Upper lobe of left lung (tissue), 6 donors: ENCODE results near the gene WFIKKN1. TPM values are rescaled to one million over a fixed set of nuclear protein-coding genes. Genes with fewer than 3 reads are reported as not detected.
A peak's percentile ranks its signal among the peaks of the same experiment; 100 is the strongest.

ENCODE experiments used
- ATAC-seq, 2 donors: fragments of 200-7000 bp; cut with Tn5 transposase; one replicate each; pipeline ENCODE4 v1.9.1; 2022; ENCODE audit warnings: mild to moderate bottlenecking in 2 of 2, moderate library complexity in 2 of 2; ENCODE audit not compliant: low FRiP score in 2 of 2
- DNase-seq, 2 donors: peaks; one replicate each; pipeline ENCODE4 v3.0.0-alpha.2; 2019 to 2020
- H3K27ac ChIP-seq, 4 donors: fragments of 200-600 bp; sonication (generic); one replicate each; pipeline ENCODE4 v1.5.1; 2016 to 2019
- H3K27me3 ChIP-seq, 4 donors: fragments of 200-600 bp; sonication (generic); one replicate each; pipeline ENCODE4 v1.5.1; 2017 to 2019
- H3K36me3 ChIP-seq, 4 donors: fragments of 200-600 bp; sonication (generic); one replicate each; pipeline ENCODE4 v1.5.1; 2016 to 2019
- H3K4me1 ChIP-seq, 4 donors: fragments of 200-600 bp; sonication (generic); one replicate each; pipeline ENCODE4 v1.5.1; 2018 to 2019
- H3K4me3 ChIP-seq, 4 donors: fragments of 200-600 bp; sonication (generic); one replicate each; pipeline ENCODE4 v1.5.1; 2017 to 2019; ENCODE audit warnings: mild to moderate bottlenecking in 2 of 4, moderate library complexity in 1 of 4
- H3K9me3 ChIP-seq, 4 donors: fragments of 200-600 bp; sonication (generic); one replicate each; pipeline ENCODE4 v1.5.1; 2018 to 2019
- CTCF ChIP-seq, 6 experiments: fragments of 450-650 bp in 4 of 6; fragments of 200-600 bp in 2 of 6; sonication (generic) in 2 of 6; IDR thresholded peaks; one replicate each; pipeline ENCODE4 v1.5.1; 2016 to 2019; ENCODE audit warnings: antibody characterized with exemption in 6 of 6
- EP300 ChIP-seq, 4 donors: sonication (generic); formaldehyde crosslinking; IDR thresholded peaks; one replicate each; pipeline ENCODE4 v1.5.1; 2017; ENCODE audit warnings: antibody characterized with exemption in 4 of 4, control low read depth in 2 of 4
- POLR2A ChIP-seq, 4 donors: fragments of 450-650 bp; IDR thresholded peaks; one replicate each; pipeline ENCODE4 v1.5.1; 2016 to 2017; ENCODE audit warnings: antibody characterized with exemption in 4 of 4, mild to moderate bottlenecking in 2 of 4
- POLR2AphosphoS5 ChIP-seq, 2 donors: sonication (generic); formaldehyde crosslinking; IDR thresholded peaks; one replicate each; pipeline ENCODE4 v1.5.1; 2017; ENCODE audit warnings: antibody characterized with exemption in 2 of 2
- WGBS, 2 donors: methylation state at CpG; one replicate each; pipeline ENCODE4 v1.1.5; 2017 to 2018; 5-methylcytosine and 5-hydroxymethylcytosine counted together
- total RNA-seq, 6 donors: library from RNA; depleted of rRNA in 4 of 6; stranded (reverse); fragments of >200 nt in 4 of 6; gene quantifications; one replicate each; pipeline versions ENCODE4 v1.1.0 to v1.2.1, GENCODE V29; 2016 to 2021
- donor health status: DM: no; HTN: no; CAD: no; lungs with moderate emphysema.
- donor health status: DM: no; HTN: yes; CAD: no; lungs with severe emphysema.

WFIKKN1 gene
- total RNA-seq: 10 to 100 TPM in 1 of 6 donors, 1 to 10 TPM in 5; 1.7 to 16.8 (median 5.8) TPM

GRCh38 chr16:630815-631405, at the start of gene WFIKKN1:
Gene WFIKKN1 (plus strand): TSS chr16:630985. CDS start chr16:631254, 269 bp downstream.
- Histone ChIP-seq H3K4me1 (peaks cover 23 to 66% (median 55%) of the 10 kb centered on the region in 4 donors), H3K27me3 (no peaks in the 10 kb centered on the region), H3K27ac (peak within 1 kb of the TSS; percentile 60 to 80 (median 64)), H3K4me3 (peak within 1 kb of the TSS in 1 of 4 donors; percentile 12), H3K36me3 (peaks cover 6 to 49% (median 42%) of the 10 kb centered on the region in 4 donors), H3K9me3 (no peaks in the 10 kb centered on the region)
- ATAC-seq (peak in 1 of 2 donors; percentile 3), DNase-seq (peak; percentile 65 to 90)
- WGBS, 2 donors: 5 to 12% methylated on average over 4 to 11 of the region's 23 CpGs
- TF ChIP-seq EP300 (IDR thresholded peaks at IDR 0.05): no peak
- peak in 1 of 4 donors; percentile 27 for TF ChIP-seq POLR2A (IDR thresholded peaks at IDR 0.05)

- Histone ChIP-seq H3K4me1 (peaks cover 8 to 16% (median 14%) of the 10 kb centered on the region in 4 donors), H3K4me3 (no peak overlapping the region), H3K36me3 (peaks cover 0 to 15% (median 7%) of the 10 kb centered on the region in 4 donors), H3K9me3 (no peaks in the 10 kb centered on the region), H3K27me3 (no peaks in the 10 kb centered on the region), H3K27ac (no peak overlapping the region)
- DNase-seq: peak in 1 of 2 donors; percentile 75
- TF ChIP-seq EP300 (IDR thresholded peaks at IDR 0.05) (no peak), POLR2AphosphoS5 (IDR thresholded peaks at IDR 0.05) (no peak), POLR2A (IDR thresholded peaks at IDR 0.05) (no peak)
- no peak for ATAC-seq
- WGBS, 2 donors: 91 to 97% methylated on average over 4 to 6 of the region's 18 CpGs
These were observed 48.6 kb upstream of the WFIKKN1 start for GRCh38 chr16:582218-582613.

- no peak overlapping the region for H3K27ac ChIP-seq
- ATAC-seq: no peak
- H3K4me1 ChIP-seq: peaks cover 14 to 22% (median 19%) of the 10 kb centered on the region in 4 donors
- peak in 1 of 2 donors; percentile 69 for DNase-seq
- H3K27me3 ChIP-seq: no peaks in the 10 kb centered on the region
- TF ChIP-seq CTCF (IDR thresholded peaks at IDR 0.05): no peak
- no peak for TF ChIP-seq EP300 (IDR thresholded peaks at IDR 0.05)
- no peak for TF ChIP-seq POLR2A (IDR thresholded peaks at IDR 0.05)
- no peak for TF ChIP-seq POLR2AphosphoS5 (IDR thresholded peaks at IDR 0.05)
- peaks cover 0 to 15% (median 7%) of the 10 kb centered on the region in 4 donors for H3K36me3 ChIP-seq
- 87 to 91% methylated on average over 3 to 16 of the region's 21 CpGs for whole genome bisulfite sequencing, 2 donors
- H3K4me3 ChIP-seq: no peak overlapping the region
- H3K9me3 ChIP-seq: no peaks in the 10 kb centered on the region
These were observed 48.0 kb upstream of the WFIKKN1 start for GRCh38 chr16:582614-583331.

GRCh38 chr16:583470-583814, 47.3 kb upstream of the WFIKKN1 start:
- 73% methylated on average over 16 of the region's 16 CpGs; no CpG with 5 or more reads in 1 of the 2 donors for WGBS, 2 donors
- TF ChIP-seq POLR2AphosphoS5 (IDR thresholded peaks at IDR 0.05) (no peak), CTCF (IDR thresholded peaks at IDR 0.05) (no peak)
- no peak overlapping the region for H3K27ac ChIP-seq
- H3K4me3 ChIP-seq: no peak overlapping the region
- ATAC-seq (no peak), DNase-seq (peak in 1 of 2 donors; percentile 77)
- H3K9me3 ChIP-seq: no peaks in the 10 kb centered on the region
- H3K36me3 ChIP-seq: peaks cover 0 to 15% (median 7%) of the 10 kb centered on the region in 4 donors
- peaks cover 20 to 28% (median 26%) of the 10 kb centered on the region in 4 donors for H3K4me1 ChIP-seq
- H3K27me3 ChIP-seq: no peaks in the 10 kb centered on the region

- no peak overlapping the region for H3K4me3 ChIP-seq
- TF ChIP-seq POLR2A (IDR thresholded peaks at IDR 0.05) (no peak), EP300 (IDR thresholded peaks at IDR 0.05) (no peak), CTCF (IDR thresholded peaks at IDR 0.05) (no peak), POLR2AphosphoS5 (IDR thresholded peaks at IDR 0.05) (no peak)
- 59% methylated on average over 16 of the region's 38 CpGs; no CpG with 5 or more reads in 1 of the 2 donors for WGBS, 2 donors
- H3K36me3 ChIP-seq: peaks cover 0 to 15% (median 7%) of the 10 kb centered on the region in 4 donors
- H3K27ac ChIP-seq: no peak overlapping the region
- ATAC-seq: no peak
- H3K27me3 ChIP-seq: no peaks in the 10 kb centered on the region
- peaks cover 16 to 26% (median 22%) of the 10 kb centered on the region in 4 donors for H3K4me1 ChIP-seq
- peak in 1 of 2 donors; percentile 77 for DNase-seq
- no peaks in the 10 kb centered on the region for H3K9me3 ChIP-seq
These were observed 46.8 kb upstream of the WFIKKN1 start for GRCh38 chr16:583815-584591.
